Measurements from ENCODE around the gene TBC1D2B.

TBC1D2B gene

DNA sequence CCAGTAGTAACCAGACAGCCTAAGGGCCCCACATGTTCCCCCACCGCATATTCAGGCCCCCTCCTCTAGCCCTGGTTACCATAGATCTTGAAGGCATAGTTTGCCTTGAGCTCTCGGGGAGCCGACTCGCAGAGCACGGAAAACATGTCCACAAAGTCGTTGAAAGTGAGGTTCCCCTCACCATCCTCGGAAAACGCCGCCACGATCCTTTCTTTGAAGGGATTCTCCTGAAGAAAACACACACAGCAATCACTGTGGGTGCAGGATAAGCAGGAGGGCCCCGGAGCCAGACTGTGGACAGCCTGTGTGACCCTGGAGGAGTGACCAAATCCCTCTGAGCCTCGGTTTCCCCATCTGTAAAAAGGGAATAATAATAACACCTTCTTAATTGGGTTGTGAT, 31.6 kb upstream of the TBC1D2B start:
- TF ChIP-seq CTCF (conservative IDR thresholded peaks at IDR 0.05; ENCODE audit: low read depth, low read length), result no peak
- no peak for DNase-seq (ENCODE audit: low read depth)
- H3K4me3 ChIP-seq (ENCODE audit: low read depth, low read length), result no peak overlapping the region

DNA sequence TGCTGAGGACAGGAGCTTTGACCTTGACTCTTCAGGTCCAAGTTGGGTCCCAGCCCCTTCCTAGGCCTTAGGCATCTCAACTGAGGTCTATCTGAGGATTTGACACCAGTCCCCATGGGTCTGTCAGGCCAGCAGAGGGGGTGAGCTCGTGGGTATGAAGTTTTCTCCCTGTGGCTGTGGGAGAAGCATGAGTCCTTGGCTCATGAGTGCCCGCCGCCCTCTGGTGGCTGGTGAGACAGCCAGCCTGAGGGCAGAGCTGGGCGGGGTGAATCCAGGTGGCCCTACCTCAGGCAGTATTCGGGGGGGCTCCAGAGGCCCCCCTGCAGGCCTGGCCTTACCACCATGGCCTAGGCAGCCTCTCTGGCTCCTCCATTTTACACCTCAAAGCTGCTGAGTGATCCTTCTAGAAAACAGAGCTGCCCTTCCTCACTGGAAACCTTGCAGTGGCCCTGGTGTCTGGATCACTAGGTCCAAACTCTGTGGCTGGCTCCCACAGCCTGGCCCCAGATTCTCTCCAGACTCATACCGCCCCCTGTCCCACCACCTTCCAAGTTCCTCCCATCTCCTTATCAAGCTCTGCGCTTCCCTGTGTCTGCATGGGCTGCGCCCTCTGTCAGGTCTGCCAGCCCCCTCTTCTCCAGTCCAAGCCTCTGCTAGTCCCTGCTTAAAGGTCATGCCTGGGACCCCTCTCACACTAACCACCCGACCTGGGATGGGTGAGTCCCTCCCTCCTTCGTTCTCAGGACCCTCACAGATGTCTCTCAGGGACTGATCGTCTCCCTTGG, 31.0 kb upstream of the TBC1D2B start:
- peak; percentile 91 for DNase-seq (ENCODE audit: low read depth)
- TF ChIP-seq CTCF (conservative IDR thresholded peaks at IDR 0.05; ENCODE audit: low read depth, low read length), result peak; percentile 93
- H3K4me3 ChIP-seq (ENCODE audit: low read depth, low read length), result no peak overlapping the region

DNA sequence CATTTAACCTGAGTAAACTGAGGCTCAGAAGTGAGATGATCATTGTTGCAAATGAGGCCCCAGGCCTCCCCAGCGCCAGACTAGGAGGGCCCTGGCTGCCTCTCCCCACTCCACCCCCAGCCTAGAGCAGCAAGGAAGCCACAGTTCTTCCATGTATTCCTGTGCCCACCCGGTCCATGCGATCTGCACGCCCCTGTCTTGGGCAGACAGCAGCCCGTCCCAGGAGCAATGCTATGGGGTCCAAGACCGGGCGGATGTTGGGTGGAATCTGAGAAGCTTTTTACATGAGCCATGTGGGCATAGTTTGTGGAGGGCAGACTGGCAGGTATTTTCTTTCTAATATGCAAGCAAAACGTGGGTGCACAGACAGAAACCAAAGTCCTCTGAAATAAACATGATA, 30.0 kb upstream of the TBC1D2B start:
- no peak for TF ChIP-seq CTCF (conservative IDR thresholded peaks at IDR 0.05; ENCODE audit: low read depth, low read length)

DNA sequence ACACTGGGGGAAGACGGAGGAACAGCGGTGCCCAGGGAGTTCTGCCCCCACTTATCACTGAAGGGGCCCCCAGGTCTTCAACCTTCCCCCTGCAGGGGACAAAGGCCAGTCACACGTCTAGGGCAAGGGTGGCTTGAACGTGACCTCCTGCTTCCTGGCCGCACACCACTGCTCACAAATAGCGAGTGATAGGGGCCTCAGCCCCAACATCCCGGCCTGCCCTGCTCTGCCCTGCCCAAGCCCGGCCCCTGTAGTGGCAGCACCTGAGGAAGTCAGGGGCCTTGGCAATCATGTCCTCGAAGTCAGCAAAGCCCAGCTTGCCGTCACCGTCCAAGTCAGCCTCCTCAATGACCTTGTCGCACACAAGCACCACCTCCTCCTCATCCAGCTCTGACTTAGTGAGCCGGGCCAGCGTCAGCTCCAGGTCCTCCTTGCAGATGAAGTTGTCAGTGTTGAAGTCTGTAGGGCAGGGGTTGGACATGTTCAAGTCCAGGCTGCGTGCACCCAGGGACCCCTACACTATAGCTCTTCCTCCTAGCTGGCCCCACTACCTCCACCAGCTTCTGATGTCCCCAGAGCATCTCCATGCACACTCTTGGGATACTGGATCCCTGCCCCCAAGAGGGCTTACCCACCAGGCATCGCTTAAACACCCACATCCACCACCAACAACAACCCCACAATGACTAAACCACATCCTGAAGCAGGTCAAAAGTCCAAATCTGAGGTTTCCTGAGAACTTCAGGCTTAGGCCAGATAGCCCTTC, 28.1 kb upstream of the TBC1D2B start:
- peak; percentile 27 for DNase-seq (ENCODE audit: low read depth)
- no peak for TF ChIP-seq CTCF (conservative IDR thresholded peaks at IDR 0.05; ENCODE audit: low read depth, low read length)
- no peak overlapping the region for H3K4me3 ChIP-seq (ENCODE audit: low read depth, low read length)

More for the DNA sequence above, 30.0 kb upstream of the TBC1D2B start:
- DNase-seq (ENCODE audit: low read depth), result no peak
- no peak overlapping the region for H3K4me3 ChIP-seq (ENCODE audit: low read depth, low read length)

DNA sequence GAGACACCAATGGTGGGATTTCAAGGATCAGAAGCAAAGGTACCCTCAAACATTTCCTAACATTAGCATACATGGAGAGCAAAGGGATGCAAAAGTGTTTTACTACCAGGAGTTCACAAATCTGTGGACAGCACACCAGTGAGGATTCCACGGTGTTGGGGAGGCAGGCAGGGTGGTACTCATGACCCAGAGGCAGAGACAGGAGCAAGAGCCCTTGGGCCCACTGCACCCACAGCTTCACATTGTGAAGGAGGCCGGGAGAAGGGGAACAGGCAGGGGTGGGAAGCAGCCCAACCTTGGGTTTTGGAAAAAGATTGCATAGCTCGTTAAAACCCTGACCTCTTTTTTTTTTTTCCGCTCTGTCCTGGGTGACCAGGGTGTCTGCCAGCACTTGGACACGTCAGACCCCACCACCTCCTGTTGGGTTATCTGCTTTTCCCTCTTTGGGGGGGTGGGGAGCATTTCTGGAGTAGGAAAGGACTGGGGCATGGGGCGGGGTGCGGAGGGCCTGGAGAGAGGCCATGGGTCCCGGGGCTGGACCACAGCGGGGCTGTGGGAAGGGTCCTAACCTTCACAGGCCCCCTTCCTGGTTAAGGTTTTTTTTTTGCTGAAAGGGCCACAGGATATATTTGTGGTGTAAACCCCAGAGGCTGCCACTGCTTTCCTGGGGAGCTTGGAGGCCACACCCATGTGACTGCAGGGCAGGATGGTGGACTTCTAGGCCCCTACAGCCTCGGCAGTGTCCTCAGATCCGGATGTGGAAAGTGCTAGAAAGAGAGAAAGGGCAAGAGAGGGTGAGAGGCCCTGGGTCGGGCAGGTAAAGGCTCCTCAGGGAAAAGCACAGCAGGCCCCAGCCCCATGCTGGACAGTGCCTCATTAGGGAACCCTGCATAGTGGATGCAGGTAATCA, 27.3 kb upstream of the TBC1D2B start:
- DNase-seq (ENCODE audit: low read depth), result no peak
- H3K4me3 ChIP-seq (ENCODE audit: low read depth, low read length), result no peak overlapping the region
- no peak for TF ChIP-seq CTCF (conservative IDR thresholded peaks at IDR 0.05; ENCODE audit: low read depth, low read length)

- H3K4me3 ChIP-seq (ENCODE audit: low read depth, low read length), result no peak overlapping the region
- no peak for DNase-seq (ENCODE audit: low read depth)
- no peak for TF ChIP-seq CTCF (conservative IDR thresholded peaks at IDR 0.05; ENCODE audit: low read depth, low read length)
Measured at GRCh38 chr15:78104119-78104479, 26.6 kb upstream of the TBC1D2B start.

Measured in choroid plexus epithelial cell (primary cell).